Measurements from ENCODE around the gene LPP. TPM values are rescaled to one million over a fixed set of nuclear protein-coding genes. Genes with fewer than 3 reads are reported as not detected.
A peak's percentile ranks its signal among the peaks of the same experiment; 100 is the strongest.

The LPP gene
- total and polyA plus RNA-seq, 2 donors (not counting 1 experiment from before 2014, with no cell fraction given): 7.6 to 81.7 TPM

DNA sequence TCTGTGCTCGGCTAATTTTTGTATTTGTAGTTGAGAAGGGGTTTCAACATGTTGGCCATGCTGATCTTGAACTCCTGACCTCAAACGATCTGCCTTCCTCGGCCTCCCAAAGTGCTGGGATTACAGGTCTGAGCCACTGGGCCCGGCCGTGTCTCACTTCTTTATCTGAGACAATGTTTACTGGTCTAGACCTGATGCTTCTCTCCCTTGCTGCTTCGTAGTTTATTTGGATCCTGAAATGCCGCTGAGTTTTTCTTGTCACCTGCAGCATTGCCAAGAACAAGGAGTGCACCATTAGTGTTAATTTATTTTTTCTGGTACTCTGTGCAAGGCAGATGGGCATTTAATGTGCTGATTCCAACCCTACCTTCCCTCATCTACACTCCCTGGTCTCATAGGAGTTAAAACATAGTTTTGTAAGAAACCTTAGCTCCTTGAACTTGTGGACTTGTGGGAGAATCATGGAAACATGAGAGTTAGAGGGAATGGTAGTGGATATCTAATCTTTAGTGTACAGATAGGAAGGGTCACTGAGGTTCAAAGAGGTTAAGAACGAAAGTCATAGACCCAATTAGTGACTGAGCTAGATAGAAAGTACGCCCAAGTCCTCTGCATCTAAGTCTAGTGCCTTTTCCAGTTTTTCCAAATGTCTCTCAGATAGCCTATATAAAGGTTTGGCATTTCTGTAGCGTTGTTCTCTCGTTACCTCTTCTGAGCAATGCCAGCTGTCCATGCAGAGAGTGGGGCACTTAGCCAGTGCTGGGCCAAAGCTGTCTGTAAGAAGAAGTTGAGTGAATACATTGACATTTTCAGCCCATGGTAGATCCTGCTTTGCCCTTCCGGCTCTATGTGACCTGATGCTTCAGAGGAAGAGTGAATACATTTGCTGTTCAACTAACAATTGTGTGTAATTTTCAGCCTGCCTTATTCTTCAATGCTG, 244.1 kb downstream of the LPP start:
- Histone ChIP-seq H3K27ac (ENCODE audit: low read length in 2 of 2) (peak overlapping the region; percentile 89 to 95), H4K20me1 (ENCODE audit: control insufficient read depth, insufficient read depth, low read length, poor library complexity, severe bottlenecking) (no peaks in the 10 kb centered on the region), H3K4me3 (ENCODE audit: control extremely low read depth in 1 of 5, extremely low read depth in 1 of 5, insufficient read depth in 1 of 5, low read depth in 2 of 5, low read length in 4 of 5) (peak overlapping the region in 4 of 5 experiments; percentile 27 to 56 (median 43)), H3K27me3 (replicated peaks in 1 of 4; ENCODE audit: control extremely low read depth in 1 of 4, control insufficient read depth in 3 of 4, insufficient read depth in 4 of 4, low read length in 3 of 4) (no peaks in the 10 kb centered on the region), H3K9me3 (ENCODE audit: control extremely low read depth in 1 of 3, control insufficient read depth in 2 of 3, insufficient read depth in 1 of 3, low read length in 2 of 3) (peaks cover 0 to 2% (median 0%) of the 10 kb centered on the region in 3 donors), H2AFZ (ENCODE audit: insufficient read depth, low read depth, low read length, poor library complexity, severe bottlenecking) (peak overlapping the region; percentile 71), H3K79me2 (ENCODE audit: control insufficient read depth, insufficient read depth, low read length) (peaks cover 25% of the 10 kb centered on the region), H3K4me1 (ENCODE audit: control insufficient read depth in 2 of 2, insufficient read depth in 2 of 2, low read length in 2 of 2) (peaks cover 64 to 68% of the 10 kb centered on the region in 2 donors), H3K36me3 (replicated peaks in 1 of 2; ENCODE audit: control extremely low read depth in 1 of 2, control insufficient read depth in 1 of 2, extremely low read depth in 1 of 2, insufficient read depth in 2 of 2, low read length in 1 of 2) (no peaks in the 10 kb centered on the region), H3K4me2 (replicated peaks; ENCODE audit: low read depth, low read length, poor library complexity, severe bottlenecking) (peak overlapping the region; percentile 74), H3K9ac (ENCODE audit: low read length) (peak overlapping the region; percentile 62)
- whole genome bisulfite sequencing (ENCODE audit: insufficient coverage): 78% methylated on average over 8 of the region's 12 CpGs
- CTCF ChIA-PET: interaction anchor here (0.9 to 3.7 kb wide), 8 partner anchors 8 to 657 kb away, joined by 3 to 20 read pairs (median 5); no protein-coding TSS in a partner anchor
- POLR2A ChIA-PET: interaction anchor here (0.5 to 1.7 kb wide), 5 partner anchors 20 to 1418 kb away, joined by 3 to 5 read pairs (median 4); no protein-coding TSS in a partner anchor
- Mint-ChIP-seq H3K27ac (peak overlapping the region; percentile 98), H3K4me3 (peak overlapping the region; percentile 90), H3K27me3 (no peaks in the 10 kb centered on the region), H3K9me3 (ENCODE audit: insufficient read depth) (peaks cover 2% of the 10 kb centered on the region), H3K4me1 (peaks cover 76% of the 10 kb centered on the region)
- intact Hi-C loops (cut with micrococcal nuclease): loop anchor here (2.0 kb wide), 1 partner anchor 245 kb away; no protein-coding TSS in a partner anchor
- no peak for TF ChIP-seq EZH2 (IDR thresholded peaks at IDR 0.05; ENCODE audit: borderline replicate concordance, insufficient read depth, low read depth, low read length, poor library complexity, severe bottlenecking)
- TF ChIP-seq, protein P1, sequence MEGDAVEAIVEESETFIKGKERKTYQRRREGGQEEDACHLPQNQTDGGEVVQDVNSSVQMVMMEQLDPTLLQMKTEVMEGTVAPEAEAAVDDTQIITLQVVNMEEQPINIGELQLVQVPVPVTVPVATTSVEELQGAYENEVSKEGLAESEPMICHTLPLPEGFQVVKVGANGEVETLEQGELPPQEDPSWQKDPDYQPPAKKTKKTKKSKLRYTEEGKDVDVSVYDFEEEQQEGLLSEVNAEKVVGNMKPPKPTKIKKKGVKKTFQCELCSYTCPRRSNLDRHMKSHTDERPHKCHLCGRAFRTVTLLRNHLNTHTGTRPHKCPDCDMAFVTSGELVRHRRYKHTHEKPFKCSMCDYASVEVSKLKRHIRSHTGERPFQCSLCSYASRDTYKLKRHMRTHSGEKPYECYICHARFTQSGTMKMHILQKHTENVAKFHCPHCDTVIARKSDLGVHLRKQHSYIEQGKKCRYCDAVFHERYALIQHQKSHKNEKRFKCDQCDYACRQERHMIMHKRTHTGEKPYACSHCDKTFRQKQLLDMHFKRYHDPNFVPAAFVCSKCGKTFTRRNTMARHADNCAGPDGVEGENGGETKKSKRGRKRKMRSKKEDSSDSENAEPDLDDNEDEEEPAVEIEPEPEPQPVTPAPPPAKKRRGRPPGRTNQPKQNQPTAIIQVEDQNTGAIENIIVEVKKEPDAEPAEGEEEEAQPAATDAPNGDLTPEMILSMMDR (IDR thresholded peaks at IDR 0.05): no peak
- DNase-seq: no peak
- ATAC-seq (ENCODE audit: low read depth): no peak
